A172 (cell line): ENCODE measurements around the gene FAM83F. TPM values are rescaled to one million over a fixed set of nuclear protein-coding genes. Genes with fewer than 3 reads are reported as not detected.
A peak's percentile ranks its signal among the peaks of the same experiment; 100 is the strongest.

Source experiments
- DNase-seq: peaks from one replicate; pipeline ENCODE4 v3.0.0-alpha.2; 2015; ENCODE audit warnings: low spot score
- total RNA-seq: library from RNA; depleted of rRNA; stranded (reverse); fragments of >200 nt; shearing (Covaris generic); gene quantifications from 2 replicates; pipeline ENCODE4 v1.2.3, GENCODE V29; 2014; rRNA removed

The FAM83F gene
- total RNA-seq, 1 experiment from 2014 or later = not detected

GRCh38 chr22:40065981-40066380, 71.2 kb downstream of the FAM83F start:
- no peak for DNase-seq

- no peak for DNase-seq
These were observed 72.9 kb downstream of the FAM83F start for GRCh38 chr22:40067639-40068038.

DNA sequence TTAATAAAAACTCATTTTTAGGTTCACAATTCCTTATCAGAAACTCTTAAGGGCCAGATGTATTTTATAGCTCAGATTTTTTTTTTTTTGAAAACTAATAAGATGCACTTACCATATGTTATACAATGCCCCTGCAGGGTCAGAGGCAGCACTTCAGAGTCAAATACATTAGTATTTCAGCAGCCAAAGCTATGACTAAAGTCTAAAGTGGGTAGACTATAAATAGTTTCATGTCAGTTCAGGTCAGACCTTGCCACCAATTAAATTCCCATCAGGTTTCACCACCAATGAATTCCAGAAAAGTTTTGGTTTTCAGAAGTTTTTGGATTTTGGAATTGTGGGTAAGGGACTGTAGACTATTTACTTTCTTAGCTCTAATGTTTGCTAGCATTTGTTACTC, 75.9 kb downstream of the FAM83F start:
- DNase-seq = peak; percentile 2

DNA sequence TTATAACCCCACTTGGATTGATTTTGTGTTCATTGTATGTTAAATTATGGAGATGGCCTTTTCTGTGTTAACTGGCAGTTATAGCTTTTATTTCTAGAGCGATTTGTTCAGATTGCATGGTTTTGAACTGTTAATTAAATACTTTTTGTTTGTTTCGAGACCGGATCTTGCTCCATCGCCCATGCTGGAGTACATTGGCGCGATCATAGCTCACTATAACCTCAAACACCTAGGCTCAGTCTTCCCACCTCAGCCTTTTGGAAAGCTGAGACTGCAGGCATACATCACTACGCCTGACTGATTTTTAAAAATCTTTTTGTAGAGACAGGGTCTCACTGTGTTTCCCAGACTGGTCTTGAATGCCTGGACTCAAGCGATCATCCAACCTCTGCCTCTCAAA, 77.0 kb downstream of the FAM83F start:
- no peak for DNase-seq

DNA sequence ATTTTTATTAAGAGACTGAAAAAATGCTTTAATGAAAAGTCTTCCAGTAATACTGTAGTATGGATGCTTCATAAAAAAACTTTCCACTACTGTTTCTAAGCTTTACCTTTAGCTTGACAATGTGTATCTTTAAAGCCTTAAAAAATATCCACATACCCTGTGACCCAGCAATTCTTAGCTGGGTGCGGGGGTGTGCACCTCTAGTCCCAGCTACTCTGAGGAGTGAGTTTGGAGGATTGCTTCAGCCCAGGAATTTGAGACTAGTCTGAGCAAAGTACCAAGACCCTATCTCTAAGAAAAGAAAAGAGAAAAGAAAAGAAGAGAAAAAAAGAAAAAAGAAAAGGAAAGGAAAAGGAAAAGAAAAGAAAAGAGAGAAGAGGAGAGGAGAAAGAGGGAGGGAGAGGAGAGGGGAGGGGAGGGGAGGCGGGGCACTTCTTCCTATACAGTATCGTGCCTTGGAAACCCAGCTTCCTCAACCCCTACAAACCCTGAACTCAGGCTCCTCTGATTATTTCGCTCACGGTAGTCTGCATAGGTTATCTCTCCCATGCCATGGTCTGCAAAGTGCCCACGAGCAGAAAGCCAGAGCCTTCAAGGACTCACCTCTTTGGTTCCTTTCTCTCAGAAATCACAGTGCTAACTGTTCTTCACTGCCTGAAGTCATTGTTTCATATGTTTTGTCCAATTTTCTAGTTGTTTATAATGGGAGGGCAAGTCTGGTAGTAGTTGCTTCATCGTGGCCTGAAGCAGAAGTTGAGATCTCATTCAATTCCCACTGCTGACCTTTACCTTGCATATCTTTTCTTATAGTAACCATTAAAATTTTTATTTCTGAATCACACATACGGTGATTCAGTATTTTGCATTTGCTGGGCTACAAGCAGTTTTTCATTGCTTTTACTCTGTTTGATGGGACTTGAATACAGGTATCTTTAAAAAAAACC, 82.2 kb downstream of the FAM83F start:
- no peak for DNase-seq

DNA sequence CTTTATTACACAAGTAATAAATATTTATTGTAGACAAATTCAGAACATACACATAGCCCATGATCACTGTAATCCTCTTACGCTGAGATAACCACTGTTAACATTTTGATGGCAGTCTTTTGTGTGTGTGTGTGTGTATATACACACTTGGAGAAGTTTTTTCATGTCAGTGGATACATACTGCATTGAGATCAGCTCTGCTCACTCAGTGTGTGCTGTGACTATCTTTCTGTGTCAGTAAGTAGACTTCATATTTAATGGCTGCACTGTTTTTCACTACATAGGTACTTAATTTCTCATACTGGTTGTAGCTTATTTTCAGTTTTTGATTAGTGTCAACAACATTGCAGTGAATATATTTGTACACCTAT, 82.9 kb downstream of the FAM83F start:
- no peak for DNase-seq

DNA sequence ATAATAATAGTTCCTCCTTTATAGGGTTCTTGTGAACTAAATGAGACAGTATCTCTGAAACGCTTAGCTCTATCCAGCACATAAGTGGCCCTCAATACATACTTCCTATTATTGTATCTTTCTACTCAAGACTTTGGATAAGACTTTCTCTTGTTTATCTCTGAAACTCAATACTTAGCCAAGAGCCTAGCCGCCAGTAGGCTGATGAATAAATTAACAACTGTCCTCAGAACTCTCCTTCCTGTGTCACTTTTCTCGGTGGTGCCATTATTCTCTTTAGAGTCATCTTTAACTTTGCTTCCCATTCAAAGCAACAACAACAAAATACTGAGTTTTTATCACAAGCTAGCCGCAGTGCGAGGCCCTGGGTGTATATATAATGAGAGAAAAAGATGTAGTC, 86.9 kb downstream of the FAM83F start:
- DNase-seq = no peak

GRCh38 chr22:40082184-40082583, 87.4 kb downstream of the FAM83F start:
- DNase-seq = no peak

DNA sequence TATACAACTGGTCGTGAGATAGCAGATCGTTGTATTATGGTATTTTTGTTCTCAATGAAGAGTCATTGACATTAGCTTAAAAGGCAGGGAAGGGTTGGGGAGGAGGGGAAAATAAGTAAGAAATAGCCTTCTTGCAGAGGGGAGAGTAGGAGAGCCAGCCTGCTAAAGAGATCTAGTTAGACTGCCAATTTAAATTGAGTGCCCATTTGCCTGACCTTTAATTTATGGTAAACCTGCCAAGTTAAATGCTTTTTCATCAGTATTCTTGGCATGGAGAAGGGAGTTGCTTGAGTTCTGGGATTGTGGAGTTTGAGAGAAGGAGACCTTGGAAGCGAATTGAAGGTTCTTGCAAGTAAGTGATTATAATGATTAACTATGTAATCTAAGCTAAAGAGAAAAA, 89.0 kb downstream of the FAM83F start:
- DNase-seq = no peak

DNA sequence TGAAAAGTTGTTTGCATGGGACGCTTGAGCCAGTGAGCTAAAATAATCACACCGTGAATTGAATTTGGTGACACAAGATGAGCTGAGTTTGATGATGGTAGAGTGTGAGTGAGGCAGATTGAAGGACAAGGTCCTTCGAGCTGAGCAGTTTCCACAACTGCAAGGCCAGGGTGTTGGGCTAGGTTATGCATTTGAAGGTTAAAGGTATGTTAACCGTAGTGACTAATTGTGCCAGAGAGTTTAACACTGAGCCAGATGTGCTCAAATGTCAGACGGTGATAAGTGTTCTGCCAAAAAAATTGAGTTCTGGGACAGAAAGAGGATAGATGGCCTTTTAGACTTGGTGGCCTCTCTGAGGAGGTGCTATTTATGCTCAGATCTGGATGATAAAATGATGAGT, 89.5 kb downstream of the FAM83F start:
- no peak for DNase-seq

GRCh38 chr22:40088818-40089217, 94.1 kb downstream of the FAM83F start:
- DNase-seq = no peak

Other genes starting within 250 kb of the FAM83F start
- gene ENTHD1, start 101.2 kb upstream of the FAM83F start, total RNA-seq = not detected in 2 replicates
- gene GRAP2, start 93.9 kb upstream of the FAM83F start, total RNA-seq = not detected in 2 replicates
- gene TMA7B, start 34.6 kb upstream of the FAM83F start, total RNA-seq = not detected in 2 replicates
- 13.8 and 14.4 TPM in 2 replicates for gene TNRC6B, start 183.0 kb downstream of the FAM83F start, total RNA-seq